PC-9 (cell line): ENCODE measurements around the gene SLC51A. TPM values are rescaled to one million over a fixed set of nuclear protein-coding genes. Genes with fewer than 3 reads are reported as not detected.
"Not testable (repeated sequence)": the region's sequence is repeated elsewhere in the genome, so short reads cannot be mapped to it uniquely, and the experiment has no call there.

Source experiments
- BruUV-seq: library from RNA; stranded (reverse); fragments of 400-500 nt; replicated peaks from 2 replicates; lab custom pipeline; 2021; lab: Mats Ljungman, UMichigan
- CTCF ChIA-PET: fragments of 300-600 bp; sonication (Branson Sonifier 250); formaldehyde crosslinking; loops from one replicate; lab custom pipeline; 2022; ENCODE audit warnings: antibody characterized with exemption; lab: Charles Lee
- POLR2A ChIA-PET: fragments of 300-600 bp; sonication (Branson Sonifier 250); formaldehyde crosslinking; loops from one replicate; lab custom pipeline; 2022; ENCODE audit warnings: antibody characterized with exemption; ENCODE audit not compliant: unreplicated experiment; lab: Charles Lee
- DNase-seq, 2 experiments: peaks; one replicate each; pipeline versions ENCODE4 v3.0.0 to v3.0.0-alpha.2; 2015 to 2022; ENCODE audit warnings: mixed read lengths in 1 of 2
- H2AFZ ChIP-seq: fragments of 200-600 bp; sonication (generic); 2 replicates; pipeline ENCODE4 v1.8.1; 2017; ENCODE audit warnings: antibody characterized with exemption
- H3F3A ChIP-seq: fragments of 200-600 bp; sonication (generic); 2 replicates; pipeline ENCODE4 v1.8.1; 2017; ENCODE audit warnings: antibody characterized with exemption, mild to moderate bottlenecking, low read depth; ENCODE audit not compliant: insufficient read depth
- H3K27ac ChIP-seq: fragments of 200-600 bp; sonication (generic); 2 replicates; pipeline ENCODE4 v1.6.1; 2016; ENCODE audit warnings: mixed run types
- H3K27me3 ChIP-seq: fragments of 200-600 bp; sonication (generic); 2 replicates; pipeline ENCODE4 v1.6.1; 2016; ENCODE audit warnings: low read depth, mixed run types; ENCODE audit not compliant: insufficient read depth
- H3K36me3 ChIP-seq: fragments of 200-600 bp; sonication (generic); 2 replicates; pipeline ENCODE4 v1.6.1; 2016; ENCODE audit warnings: low read depth, mixed run types
- H3K4me1 ChIP-seq: fragments of 200-600 bp; sonication (generic); replicated peaks from 2 replicates; pipeline ENCODE4 v1.6.1; 2016; ENCODE audit warnings: mixed run types; ENCODE audit not compliant: insufficient read depth
- H3K4me2 ChIP-seq: fragments of 200-600 bp; sonication (generic); 2 replicates; pipeline ENCODE4 v1.6.1; 2017; ENCODE audit warnings: mixed run types
- H3K4me3 ChIP-seq: fragments of 200-600 bp; sonication (generic); 2 replicates; pipeline ENCODE4 v1.6.1; 2016; ENCODE audit warnings: mixed run types
- H3K79me2 ChIP-seq: fragments of 200-600 bp; sonication (generic); 2 replicates; pipeline ENCODE4 v1.6.1; 2017; ENCODE audit warnings: low read depth, mixed run types
- H3K9me2 ChIP-seq: fragments of 200-600 bp; sonication (generic); 2 replicates; pipeline ENCODE4 v1.8.1; 2017; ENCODE audit warnings: mild to moderate bottlenecking; ENCODE audit not compliant: insufficient read depth
- H3K9me3 ChIP-seq: fragments of 200-600 bp; sonication (generic); 2 replicates; pipeline ENCODE4 v1.8.1; 2016; ENCODE audit warnings: low read depth; ENCODE audit not compliant: insufficient read depth
- H4K20me1 ChIP-seq: fragments of 200-600 bp; sonication (generic); 2 replicates; pipeline ENCODE4 v1.8.1; 2017; ENCODE audit not compliant: insufficient read depth
- EZH2 ChIP-seq: fragments of 200-600 bp; sonication (generic); IDR thresholded peaks from 2 replicates; pipeline ENCODE4 v1.8.0; 2017; ENCODE audit warnings: antibody characterized with exemption, low read depth
- intact Hi-C: fragments of 100-400 bp; cut with micrococcal nuclease; formaldehyde crosslinking; loops from one replicate; pipeline ENCODE4 v1.10.0; 2022; ENCODE audit not compliant: unreplicated experiment
- total RNA-seq: library from RNA; stranded (reverse); gene quantifications from 2 replicates; pipeline ENCODE4 v1.2.3, GENCODE V29; 2021
- TF ChIP-seq, protein P1 (sequence below): fragments of 200-600 bp; sonication (generic); conservative IDR thresholded peaks from 2 replicates; pipeline ENCODE4 v1.6.1; 2017; ENCODE audit warnings: mixed run types, antibody characterized with exemption, mild to moderate bottlenecking, moderate library complexity

The SLC51A gene
- total RNA-seq, 1 experiment from 2014 or later, result 10.3 TPM

DNA sequence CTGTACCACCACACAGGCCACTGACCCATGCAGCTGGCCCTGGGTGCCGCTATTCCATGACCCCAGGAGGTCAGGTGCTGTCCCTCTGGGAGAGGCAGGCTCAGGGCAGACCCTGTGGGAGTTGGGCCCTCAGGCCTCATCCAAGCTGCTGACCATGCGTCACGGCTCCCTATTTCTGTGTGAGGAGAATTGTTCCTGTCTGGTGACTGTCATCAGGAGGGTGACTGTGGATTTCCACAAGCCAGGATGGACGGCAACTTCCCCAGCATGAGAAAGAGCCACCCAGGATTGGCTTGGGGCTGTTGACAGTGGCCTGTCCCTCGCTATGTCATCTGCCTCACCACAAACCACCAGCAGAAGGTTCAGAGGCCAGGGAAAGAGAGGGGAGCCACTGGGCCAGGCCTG, 46.5 kb upstream of the SLC51A start:
- H3K9me2 ChIP-seq, result no peaks in the 10 kb centered on the region
- H3K4me1 ChIP-seq, result no peaks in the 10 kb centered on the region
- BruUV-seq, result no TSS peak
- DNase-seq, result no peak
- POLR2A ChIA-PET, result no interaction called here
- no peaks in the 10 kb centered on the region for H3K27me3 ChIP-seq
- H3K9me3 ChIP-seq, result no peaks in the 10 kb centered on the region
- H2AFZ ChIP-seq, result no peak overlapping the region
- no peak for TF ChIP-seq EZH2
- TF ChIP-seq, protein P1, sequence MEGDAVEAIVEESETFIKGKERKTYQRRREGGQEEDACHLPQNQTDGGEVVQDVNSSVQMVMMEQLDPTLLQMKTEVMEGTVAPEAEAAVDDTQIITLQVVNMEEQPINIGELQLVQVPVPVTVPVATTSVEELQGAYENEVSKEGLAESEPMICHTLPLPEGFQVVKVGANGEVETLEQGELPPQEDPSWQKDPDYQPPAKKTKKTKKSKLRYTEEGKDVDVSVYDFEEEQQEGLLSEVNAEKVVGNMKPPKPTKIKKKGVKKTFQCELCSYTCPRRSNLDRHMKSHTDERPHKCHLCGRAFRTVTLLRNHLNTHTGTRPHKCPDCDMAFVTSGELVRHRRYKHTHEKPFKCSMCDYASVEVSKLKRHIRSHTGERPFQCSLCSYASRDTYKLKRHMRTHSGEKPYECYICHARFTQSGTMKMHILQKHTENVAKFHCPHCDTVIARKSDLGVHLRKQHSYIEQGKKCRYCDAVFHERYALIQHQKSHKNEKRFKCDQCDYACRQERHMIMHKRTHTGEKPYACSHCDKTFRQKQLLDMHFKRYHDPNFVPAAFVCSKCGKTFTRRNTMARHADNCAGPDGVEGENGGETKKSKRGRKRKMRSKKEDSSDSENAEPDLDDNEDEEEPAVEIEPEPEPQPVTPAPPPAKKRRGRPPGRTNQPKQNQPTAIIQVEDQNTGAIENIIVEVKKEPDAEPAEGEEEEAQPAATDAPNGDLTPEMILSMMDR, result no peak
- CTCF ChIA-PET, result no interaction called here
- H3K4me3 ChIP-seq, result no peak overlapping the region
- peaks cover 14% of the 10 kb centered on the region; the same call in 1 of the 2 replicates for H3F3A ChIP-seq
- no peaks in the 10 kb centered on the region; the same call in 1 of the 2 replicates for H4K20me1 ChIP-seq
- H3K4me2 ChIP-seq, result no peak overlapping the region
- H3K79me2 ChIP-seq, result no peaks in the 10 kb centered on the region
- intact Hi-C loops, result no loop called here
- H3K36me3 ChIP-seq, result no peaks in the 10 kb centered on the region
- H3K27ac ChIP-seq, result no peak overlapping the region

DNA sequence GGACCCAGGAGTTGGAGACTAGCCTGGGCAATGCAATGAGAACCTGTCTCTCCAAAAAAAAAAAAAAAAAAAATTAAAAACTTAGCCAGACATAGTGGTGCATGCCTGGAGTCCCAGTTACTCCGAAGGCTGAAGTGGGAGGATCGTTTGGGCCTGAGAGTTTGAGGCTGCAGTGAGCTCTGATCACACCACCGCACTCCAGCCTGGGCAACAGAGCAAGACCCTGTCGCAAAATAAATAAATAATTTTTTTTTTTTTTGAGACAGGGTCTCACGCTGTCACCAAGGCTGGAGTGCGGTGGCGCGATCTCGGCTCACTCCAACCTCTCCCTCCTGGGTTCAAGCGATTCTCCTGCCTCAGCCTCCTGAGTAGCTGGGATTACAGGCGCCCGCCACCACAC, 46.0 kb upstream of the SLC51A start:
- H3K4me2 ChIP-seq, H2AFZ ChIP-seq, intact Hi-C loops, H3K27ac ChIP-seq, H4K20me1 ChIP-seq, H3K79me2 ChIP-seq, H3K4me1 ChIP-seq, H3K36me3 ChIP-seq, H3K27me3 ChIP-seq, H3K9me2 ChIP-seq, H3K9me3 ChIP-seq, H3K4me3 ChIP-seq, BruUV-seq, CTCF ChIA-PET, DNase-seq: not testable (repeated sequence)
- peaks cover 11% of the 10 kb centered on the region; the same call in 1 of the 2 replicates for H3F3A ChIP-seq
- POLR2A ChIA-PET, result interaction anchor here (0.6 kb wide), 1 partner anchor 38 kb away, joined by 3 read pairs; no protein-coding TSS in a partner anchor

DNA sequence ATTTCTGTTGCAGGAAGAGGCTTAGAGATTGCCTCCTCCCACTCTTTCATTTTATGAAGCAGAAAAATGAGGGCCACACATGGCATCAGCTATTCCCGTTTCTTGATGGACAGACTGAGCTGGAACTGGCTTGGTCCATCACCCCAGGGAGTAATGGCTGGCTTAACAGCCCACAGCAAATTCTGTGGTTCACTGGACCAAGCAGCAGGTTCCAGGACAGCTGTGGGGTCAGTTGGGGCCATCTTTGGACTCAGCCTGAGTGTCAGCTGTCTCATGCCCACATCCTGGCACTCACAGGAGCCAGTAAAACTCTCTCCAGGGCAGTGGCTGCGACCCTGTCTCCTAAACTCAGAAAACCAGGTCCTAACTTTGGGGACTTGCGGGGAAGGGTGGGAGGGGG, 41.7 kb upstream of the SLC51A start:
- TF ChIP-seq, protein P1, result no peak
- TF ChIP-seq EZH2, result no peak
- H3K27ac ChIP-seq, result no peak overlapping the region
- no peaks in the 10 kb centered on the region for H3K9me3 ChIP-seq
- H3K4me3 ChIP-seq, result no peak overlapping the region
- CTCF ChIA-PET, result no interaction called here
- BruUV-seq, result no TSS peak
- peaks cover 8% of the 10 kb centered on the region; the same call in 1 of the 2 replicates for H3K4me1 ChIP-seq
- peaks cover 8% of the 10 kb centered on the region for H3F3A ChIP-seq
- no peak for DNase-seq
- no peaks in the 10 kb centered on the region; the same call in 1 of the 2 replicates for H4K20me1 ChIP-seq
- H3K36me3 ChIP-seq, result no peaks in the 10 kb centered on the region
- no peak overlapping the region for H2AFZ ChIP-seq
- no peaks in the 10 kb centered on the region for H3K9me2 ChIP-seq
- H3K79me2 ChIP-seq, result no peaks in the 10 kb centered on the region
- POLR2A ChIA-PET, result no interaction called here
- H3K27me3 ChIP-seq, result no peaks in the 10 kb centered on the region
- intact Hi-C loops, result no loop called here
- H3K4me2 ChIP-seq, result no peak overlapping the region

DNA sequence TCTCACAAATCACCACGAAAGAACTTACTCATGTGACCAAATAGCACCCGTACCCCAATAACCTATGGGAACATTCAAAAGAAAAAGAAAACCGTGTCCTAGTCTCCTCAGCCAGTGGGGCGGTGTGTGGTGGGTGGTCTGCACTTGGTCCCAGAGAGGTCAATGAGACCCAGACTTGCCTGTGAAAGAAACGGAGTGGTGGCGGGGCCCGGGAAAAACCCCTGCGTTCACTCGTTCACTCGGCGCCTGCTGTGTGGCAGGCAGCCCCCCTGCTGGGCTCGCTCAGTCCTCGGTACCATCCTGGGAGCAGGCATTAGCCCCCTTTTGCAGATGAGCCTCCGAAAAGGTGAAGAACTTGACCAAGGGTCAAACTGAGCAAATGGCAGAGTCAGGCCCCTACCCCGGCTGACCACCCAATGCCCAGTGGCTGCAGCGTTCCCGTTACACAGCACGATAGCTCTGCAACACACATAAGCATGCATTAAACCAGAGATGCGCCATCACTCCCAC, 41.2 kb upstream of the SLC51A start:
- DNase-seq, result no peak
- Histone ChIP-seq H3K4me2 (no peak overlapping the region), H3K4me1 (peaks cover 11% of the 10 kb centered on the region; the same call in 1 of the 2 replicates), H3K27me3 (no peaks in the 10 kb centered on the region), H4K20me1 (no peaks in the 10 kb centered on the region; the same call in 1 of the 2 replicates), H2AFZ (no peak overlapping the region), H3K9me3 (no peaks in the 10 kb centered on the region), H3K27ac (no peak overlapping the region), H3K79me2 (no peaks in the 10 kb centered on the region), H3K36me3 (no peaks in the 10 kb centered on the region), H3F3A (peaks cover 12% of the 10 kb centered on the region), H3K9me2 (no peaks in the 10 kb centered on the region), H3K4me3 (no peak overlapping the region)
- intact Hi-C loops, result no loop called here
- TF ChIP-seq EZH2, result no peak
- TF ChIP-seq, protein P1, result no peak
- no TSS peak for BruUV-seq
- CTCF ChIA-PET, result no interaction called here
- POLR2A ChIA-PET, result no interaction called here
